HepG2 (cell line): ENCODE data around the gene SELENOH. TPM values are rescaled to one million over a fixed set of nuclear protein-coding genes. Genes with fewer than 3 reads are reported as not detected.

ENCODE experiments used
- GMEB2 ChIP-seq: IDR thresholded peaks from 2 replicates; pipeline ENCODE4 v1.6.1; 2016; ENCODE audit warnings: missing biosample characterization, missing genetic modification reagents, low read depth
- KAT7 ChIP-seq: IDR thresholded peaks from 2 replicates; pipeline ENCODE4 v1.6.1; 2018; ENCODE audit warnings: borderline replicate concordance, missing compliant biosample characterization
- NFKB2 ChIP-seq: sonication (generic); formaldehyde crosslinking; IDR thresholded peaks from 2 replicates; pipeline ENCODE4 v1.4.0; 2020; ENCODE audit warnings: missing genetic modification reagents, borderline replicate concordance
- PAXIP1 ChIP-seq: sonication (generic); formaldehyde crosslinking; conservative IDR thresholded peaks from 2 replicates; pipeline ENCODE4 v1.4.0; 2020; ENCODE audit warnings: mild to moderate bottlenecking, missing genetic modification reagents, moderate library complexity
- RXRB ChIP-seq: IDR thresholded peaks from 2 replicates; pipeline ENCODE4 v1.6.1; 2016; ENCODE audit warnings: borderline replicate concordance, missing genetic modification reagents, missing compliant biosample characterization
- TBX3 ChIP-seq: fragments of 450-650 bp; IDR thresholded peaks from 2 replicates; pipeline ENCODE4 v1.6.1; 2017; ENCODE audit warnings: antibody characterized with exemption, mild to moderate bottlenecking, inconsistent platforms, borderline replicate concordance
- ZBED4 ChIP-seq: sonication (generic); formaldehyde crosslinking; IDR thresholded peaks from 2 replicates; pipeline ENCODE4 v1.4.0; 2020; ENCODE audit warnings: missing genetic modification reagents, borderline replicate concordance
- ZNF317 ChIP-seq: sonication (generic); formaldehyde crosslinking; IDR thresholded peaks from 2 replicates; pipeline ENCODE4 v1.5.0; 2020; ENCODE audit warnings: mild to moderate bottlenecking, missing genetic modification reagents
- ZNF451 ChIP-seq: sonication (generic); formaldehyde crosslinking; IDR thresholded peaks from 2 replicates; pipeline ENCODE4 v1.5.0; 2020; ENCODE audit warnings: mild to moderate bottlenecking, missing genetic modification reagents
- ZNF552 ChIP-seq: sonication (generic); formaldehyde crosslinking; IDR thresholded peaks from 2 replicates; pipeline ENCODE4 v1.9.0; 2022; ENCODE audit warnings: missing genetic modification reagents, mild to moderate bottlenecking, borderline replicate concordance
- ZNF558 ChIP-seq: sonication (generic); formaldehyde crosslinking; IDR thresholded peaks from 2 replicates; pipeline ENCODE4 v1.9.0; 2022; ENCODE audit warnings: mild to moderate bottlenecking, missing genetic modification reagents, borderline replicate concordance
- ZSCAN9 ChIP-seq: IDR thresholded peaks from 2 replicates; pipeline ENCODE4 v1.6.1; 2016; ENCODE audit warnings: borderline replicate concordance
- polyA plus RNA-seq, 8 experiments: library from polyadenylated mRNA; depleted of rRNA in 3 of 8; stranded (reverse) in 7 of 8; unstranded in 1 of 8; fragments of >200 nt; fragmentation: Illumina TruSeq in 4 of 8; extraction: Trizol in 4 of 8; gene quantifications; 2 replicates each; pipeline versions ENCODE4 v1.2.1 to v1.2.3, GENCODE V29; 2011 to 2016; ENCODE audit warnings: low read depth in 4 of 8, missing spikeins in 1 of 8, mixed read lengths in 1 of 8; ENCODE audit not compliant: insufficient read depth in 1 of 8
- total RNA-seq, 5 experiments: library from RNA; depleted of rRNA; stranded (reverse); fragments of >200 nt; fragmentation: Illumina TruSeq; extraction: Trizol; gene quantifications; 2 replicates each; pipeline ENCODE4 v1.2.3, GENCODE V29; 2016; ENCODE audit warnings: low read depth in 1 of 5
- TF ChIP-seq, protein P1 (sequence below): sonication (generic); formaldehyde crosslinking; IDR thresholded peaks from 2 replicates; pipeline ENCODE4 v1.5.0; 2020; ENCODE audit warnings: missing genetic modification reagents
- TF ChIP-seq, protein P2 (sequence below): sonication (generic); formaldehyde crosslinking; IDR thresholded peaks from 2 replicates; pipeline ENCODE4 v1.5.1; 2020; ENCODE audit warnings: missing genetic modification reagents, mild to moderate bottlenecking, borderline replicate concordance
- TF ChIP-seq, protein P3 (sequence below): sonication (generic); formaldehyde crosslinking; IDR thresholded peaks from 2 replicates; pipeline ENCODE4 v1.4.0; 2020; ENCODE audit warnings: mild to moderate bottlenecking, missing genetic modification reagents

Gene SELENOH
- total and polyA plus RNA-seq, 2 of the 13 experiments (the other 11 are each of a cell fraction or from before 2014, with no cell fraction given), result 27.2 to 77.4 TPM

DNA sequence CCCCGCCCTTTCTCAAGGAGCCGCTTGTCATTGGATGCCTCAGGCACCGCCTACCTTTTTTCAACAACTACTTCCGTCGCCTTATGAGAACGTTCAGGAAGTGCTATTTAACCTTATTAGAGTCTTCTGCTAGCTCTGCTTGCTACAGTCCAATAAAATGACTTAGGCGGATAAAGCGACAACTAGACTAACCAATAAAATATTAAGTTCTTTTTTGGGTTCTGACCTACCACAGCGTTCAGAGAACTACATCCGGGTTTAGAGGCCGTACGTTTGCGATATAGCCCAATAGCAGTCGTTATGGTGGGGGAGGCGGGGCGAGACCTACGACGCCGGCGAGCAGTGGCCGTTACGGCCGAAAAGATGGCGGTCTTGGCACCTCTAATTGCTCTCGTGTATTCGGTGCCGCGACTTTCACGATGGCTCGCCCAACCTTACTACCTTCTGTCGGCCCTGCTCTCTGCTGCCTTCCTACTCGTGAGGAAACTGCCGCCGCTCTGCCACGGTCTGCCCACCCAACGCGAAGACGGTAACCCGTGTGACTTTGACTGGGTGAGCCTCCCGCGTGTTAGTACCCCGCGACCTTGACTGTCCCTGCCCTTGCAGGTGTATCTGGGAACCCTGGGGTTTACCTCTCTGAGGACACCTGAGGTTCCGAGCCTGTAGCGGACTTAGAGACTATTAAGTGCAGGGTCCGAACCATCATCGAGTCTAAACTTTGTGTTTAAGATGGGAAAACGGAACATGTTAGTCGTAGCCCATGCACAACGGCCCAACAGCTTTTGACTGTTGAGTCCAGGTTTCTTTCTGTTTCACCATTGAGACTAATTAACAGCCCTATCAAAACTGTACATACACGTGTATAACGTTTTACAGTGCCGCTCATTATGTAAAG, 28.8 kb upstream of the SELENOH start, which contains the start of gene TMX2 (continued):
- TF ChIP-seq ZNF558 (no peak), GMEB2 (no peak), RXRB (CRISPR knock-in tag) (no peak; the same call in 1 of the 2 replicates), ZNF317 (CRISPR knock-in tag) (no peak), PAXIP1 (CRISPR knock-in tag) (no peak), ZBED4 (no peak), ZNF552 (no peak), TBX3 (no peak), KAT7 (CRISPR knock-in tag) (peak; percentile 29; the same call in 1 of the 2 replicates), ZSCAN9 (CRISPR knock-in tag) (no peak), ZNF451 (CRISPR knock-in tag) (no peak), NFKB2 (CRISPR knock-in tag) (peak; percentile 31; the same call in 1 of the 2 replicates)
- TF ChIP-seq, protein P1, sequence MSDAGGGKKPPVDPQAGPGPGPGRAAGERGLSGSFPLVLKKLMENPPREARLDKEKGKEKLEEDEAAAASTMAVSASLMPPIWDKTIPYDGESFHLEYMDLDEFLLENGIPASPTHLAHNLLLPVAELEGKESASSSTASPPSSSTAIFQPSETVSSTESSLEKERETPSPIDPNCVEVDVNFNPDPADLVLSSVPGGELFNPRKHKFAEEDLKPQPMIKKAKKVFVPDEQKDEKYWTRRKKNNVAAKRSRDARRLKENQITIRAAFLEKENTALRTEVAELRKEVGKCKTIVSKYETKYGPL, result no peak
- TF ChIP-seq, protein P2, sequence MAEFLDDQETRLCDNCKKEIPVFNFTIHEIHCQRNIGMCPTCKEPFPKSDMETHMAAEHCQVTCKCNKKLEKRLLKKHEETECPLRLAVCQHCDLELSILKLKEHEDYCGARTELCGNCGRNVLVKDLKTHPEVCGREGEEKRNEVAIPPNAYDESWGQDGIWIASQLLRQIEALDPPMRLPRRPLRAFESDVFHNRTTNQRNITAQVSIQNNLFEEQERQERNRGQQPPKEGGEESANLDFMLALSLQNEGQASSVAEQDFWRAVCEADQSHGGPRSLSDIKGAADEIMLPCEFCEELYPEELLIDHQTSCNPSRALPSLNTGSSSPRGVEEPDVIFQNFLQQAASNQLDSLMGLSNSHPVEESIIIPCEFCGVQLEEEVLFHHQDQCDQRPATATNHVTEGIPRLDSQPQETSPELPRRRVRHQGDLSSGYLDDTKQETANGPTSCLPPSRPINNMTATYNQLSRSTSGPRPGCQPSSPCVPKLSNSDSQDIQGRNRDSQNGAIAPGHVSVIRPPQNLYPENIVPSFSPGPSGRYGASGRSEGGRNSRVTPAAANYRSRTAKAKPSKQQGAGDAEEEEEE (CRISPR knock-in tag), result no peak
- TF ChIP-seq, protein P3, sequence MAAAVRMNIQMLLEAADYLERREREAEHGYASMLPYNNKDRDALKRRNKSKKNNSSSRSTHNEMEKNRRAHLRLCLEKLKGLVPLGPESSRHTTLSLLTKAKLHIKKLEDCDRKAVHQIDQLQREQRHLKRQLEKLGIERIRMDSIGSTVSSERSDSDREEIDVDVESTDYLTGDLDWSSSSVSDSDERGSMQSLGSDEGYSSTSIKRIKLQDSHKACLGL, result no peak
